GM18951 (cell line): ENCODE data around the gene SIK3.
"Not testable (repeated sequence)": the region's sequence is repeated elsewhere in the genome, so short reads cannot be mapped to it uniquely, and the experiment has no call there.

Experiments
- POLR2A ChIP-seq: IDR thresholded peaks from 4 replicates; pipeline ENCODE4 v1.6.1; 2011; ENCODE audit warnings: mild to moderate bottlenecking; ENCODE audit not compliant: insufficient read length, insufficient read depth; ENCODE audit errors: extremely low read depth
- in situ Hi-C: fragments of 300-500 bp; cut with MboI; formaldehyde crosslinking; loops from one replicate; pipeline ENCODE4 v1.12.0; 2022; ENCODE audit warnings: low sequenced_read_pairs, mixed read lengths, inconsistent platforms; ENCODE audit not compliant: unreplicated experiment

Gene SIK3

DNA sequence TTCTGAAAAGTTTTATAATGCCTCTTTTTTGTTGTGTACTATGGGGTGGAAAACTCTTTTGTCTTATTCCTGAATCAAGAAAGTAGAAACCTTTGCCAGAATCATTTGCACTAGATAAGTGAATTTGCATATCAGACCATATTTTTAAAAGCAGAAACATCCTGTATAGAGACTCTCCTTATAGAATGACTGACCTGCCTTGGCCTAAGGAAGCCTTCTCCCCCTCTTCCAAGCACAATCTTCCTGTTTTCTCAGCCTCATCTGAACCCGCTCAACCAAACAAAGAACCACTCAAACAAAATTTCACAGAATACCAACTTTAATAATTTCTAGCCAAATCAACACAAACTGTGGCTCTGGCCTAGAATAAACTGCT, 60.3 kb downstream of the SIK3 start:
- TF ChIP-seq POLR2A, result no peak
- in situ Hi-C loops, result no loop called here

DNA sequence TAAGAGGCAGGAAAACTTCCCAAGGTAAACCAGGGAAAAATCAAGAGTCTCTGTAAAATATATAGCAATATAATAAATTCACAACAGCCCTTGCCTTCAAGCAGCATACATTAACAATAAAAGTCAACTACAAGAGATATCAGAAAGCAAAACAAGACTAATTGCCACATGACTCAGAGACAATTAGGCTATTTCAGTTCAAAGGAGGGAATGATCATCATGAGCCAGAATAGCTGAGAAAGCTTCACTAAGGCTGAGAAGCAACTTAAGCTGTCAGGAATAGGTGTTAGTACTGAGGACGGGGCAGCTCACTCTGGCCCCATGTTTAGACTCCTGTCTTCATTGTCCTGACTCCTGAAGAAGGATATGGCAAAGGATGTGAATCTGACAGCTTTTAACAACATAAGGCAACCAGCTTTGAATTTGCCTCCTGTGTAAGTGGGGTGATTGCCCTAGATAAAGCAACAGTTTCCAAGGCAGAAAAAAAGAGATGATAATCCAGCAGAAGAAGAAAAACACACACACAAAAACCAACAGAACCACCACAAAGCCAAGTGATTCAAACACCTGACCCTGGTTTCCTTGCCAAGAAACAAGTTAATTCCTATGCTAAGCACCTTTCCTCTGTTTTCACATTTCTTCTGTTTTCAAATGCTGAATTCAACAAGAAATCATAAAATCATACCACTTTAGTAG, 60.8 kb downstream of the SIK3 start:
- in situ Hi-C loops, result no loop called here
- no peak for TF ChIP-seq POLR2A

DNA sequence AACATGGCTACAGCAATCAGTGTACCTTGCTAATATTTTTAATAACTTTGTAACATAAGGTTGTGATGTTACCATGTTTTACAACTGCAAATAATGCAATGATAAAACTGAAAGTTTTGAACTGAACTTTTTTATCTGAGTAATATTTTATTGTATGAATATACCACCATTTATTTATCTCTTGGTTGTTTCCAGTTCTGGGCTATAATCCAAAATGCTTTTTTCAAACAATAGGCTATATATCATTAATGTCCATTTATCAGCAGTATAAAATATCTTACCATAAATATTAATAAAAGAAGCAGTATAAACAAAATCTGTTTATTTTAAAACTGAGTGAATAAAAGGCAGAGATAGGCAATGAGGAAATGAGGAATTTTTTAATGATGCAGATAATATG, 63.3 kb downstream of the SIK3 start:
- TF ChIP-seq POLR2A, result no peak
- in situ Hi-C loops, result no loop called here

DNA sequence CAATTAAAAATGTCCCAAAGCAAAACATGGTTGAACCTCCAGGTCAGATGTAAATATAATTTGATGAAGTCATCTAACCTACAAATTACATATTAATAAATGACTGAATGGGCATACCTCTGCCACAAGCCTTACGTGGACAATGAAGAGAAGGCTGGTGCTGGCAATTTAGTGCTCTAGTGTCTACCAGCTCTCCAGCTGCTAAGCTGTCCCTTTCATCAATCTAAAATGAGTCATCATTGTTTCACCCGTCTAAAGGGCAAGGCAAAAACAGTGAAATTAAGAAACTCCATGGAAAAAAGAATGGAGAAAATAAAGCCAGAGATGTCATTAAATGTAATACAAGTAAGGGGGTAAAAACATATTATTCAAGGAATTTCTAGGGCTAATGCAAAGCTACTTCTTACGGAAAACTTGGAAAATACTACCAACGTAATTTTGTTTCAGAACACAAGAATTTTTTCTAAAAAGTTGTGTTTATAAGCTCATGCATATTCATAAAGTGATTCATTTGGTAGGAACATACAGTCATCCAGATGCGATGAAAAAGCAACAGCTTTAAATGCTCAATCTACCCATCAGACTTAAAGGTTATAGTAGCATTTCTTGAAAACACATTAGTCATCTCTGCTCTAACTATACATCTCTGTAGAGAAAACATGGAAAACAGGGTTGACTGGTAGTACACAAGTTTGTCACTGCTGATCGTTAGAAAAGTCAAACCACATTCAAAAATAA, 71.5 kb downstream of the SIK3 start:
- in situ Hi-C loops, result no loop called here
- TF ChIP-seq POLR2A, result no peak

DNA sequence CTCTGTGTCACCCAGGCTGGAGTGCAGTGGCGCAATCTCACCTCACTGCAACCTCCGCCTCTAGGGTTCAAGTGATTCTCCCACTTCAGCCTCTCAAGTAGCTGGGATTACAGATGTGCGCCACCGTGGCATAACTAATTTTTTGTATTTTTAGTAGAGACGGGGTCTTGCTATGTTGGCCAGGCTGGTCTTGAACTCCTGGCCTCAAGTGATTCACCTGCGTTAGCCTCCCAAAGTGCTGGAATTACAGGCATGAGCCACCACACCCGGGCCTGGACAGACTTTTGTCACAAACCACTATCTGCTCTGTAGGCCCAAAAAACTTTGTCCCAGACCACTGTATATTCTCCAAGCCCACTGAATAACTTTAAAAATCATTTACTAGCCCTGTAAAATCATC, 74.5 kb downstream of the SIK3 start:
- in situ Hi-C loops, result not testable (repeated sequence)

- no peak for TF ChIP-seq POLR2A
- in situ Hi-C loops, result no loop called here
Measured at GRCh38 chr11:117023178-117023577, 75.0 kb downstream of the SIK3 start.

- in situ Hi-C loops, result no loop called here
- no peak for TF ChIP-seq POLR2A
Measured at GRCh38 chr11:117022526-117022925, 75.7 kb downstream of the SIK3 start.

DNA sequence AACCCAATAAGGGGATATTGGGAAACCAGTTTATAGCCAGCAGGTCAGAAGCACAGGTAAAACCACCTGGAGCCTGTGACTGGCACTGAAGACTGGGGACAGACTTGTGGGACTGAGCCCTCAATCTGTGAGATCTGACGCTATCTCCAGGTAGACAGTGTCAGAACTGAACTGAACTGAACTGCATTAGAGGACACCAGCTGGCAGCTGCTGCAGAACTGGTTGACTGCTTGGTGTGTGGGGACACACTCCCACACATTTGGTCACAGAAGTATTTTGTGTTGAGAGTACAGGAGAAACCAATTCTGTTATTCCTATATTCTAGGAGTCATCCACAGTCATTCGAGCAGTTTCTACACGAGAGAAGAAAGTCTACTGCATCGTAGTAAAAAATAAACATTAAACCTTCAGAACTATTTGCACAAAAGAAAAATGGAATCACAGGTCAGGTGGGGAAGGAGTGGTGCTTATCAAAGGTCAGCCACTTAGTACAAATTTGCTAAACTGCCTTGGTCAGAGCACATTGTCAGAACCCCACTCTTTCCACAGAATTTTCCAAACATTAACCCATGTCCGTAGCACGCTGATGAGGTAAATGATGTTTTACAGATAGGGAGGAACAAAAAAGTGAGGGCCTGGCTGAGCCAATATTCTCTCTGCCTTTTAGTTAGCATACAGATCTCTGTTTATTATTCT, 77.2 kb downstream of the SIK3 start:
- in situ Hi-C loops, result no loop called here
- no peak for TF ChIP-seq POLR2A

GRCh38 chr11:117020287-117020686, 77.9 kb downstream of the SIK3 start:
- in situ Hi-C loops, result no loop called here
- TF ChIP-seq POLR2A, result no peak

DNA sequence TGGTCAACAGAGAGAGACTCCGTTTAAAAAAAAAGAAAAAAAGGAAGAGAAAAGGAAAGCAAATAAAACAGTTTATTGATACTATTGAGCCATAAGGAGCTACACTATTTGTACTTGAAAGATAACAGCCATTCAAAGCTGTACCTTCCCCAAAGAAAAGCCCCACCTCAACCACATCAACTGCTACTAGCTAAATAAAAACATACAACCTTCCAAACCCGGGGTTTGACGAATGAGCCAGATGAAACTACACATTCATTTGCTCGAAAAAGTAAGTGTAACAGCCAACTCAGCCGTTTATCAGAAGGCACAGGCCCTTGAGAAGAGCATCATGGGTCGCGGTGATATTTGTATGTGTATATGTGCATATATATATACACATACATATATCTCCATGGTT, 78.4 kb downstream of the SIK3 start:
- in situ Hi-C loops, result no loop called here
- TF ChIP-seq POLR2A, result no peak

- no peak for TF ChIP-seq POLR2A
- in situ Hi-C loops, result no loop called here
Measured at GRCh38 chr11:117017456-117017855, 80.8 kb downstream of the SIK3 start.

DNA sequence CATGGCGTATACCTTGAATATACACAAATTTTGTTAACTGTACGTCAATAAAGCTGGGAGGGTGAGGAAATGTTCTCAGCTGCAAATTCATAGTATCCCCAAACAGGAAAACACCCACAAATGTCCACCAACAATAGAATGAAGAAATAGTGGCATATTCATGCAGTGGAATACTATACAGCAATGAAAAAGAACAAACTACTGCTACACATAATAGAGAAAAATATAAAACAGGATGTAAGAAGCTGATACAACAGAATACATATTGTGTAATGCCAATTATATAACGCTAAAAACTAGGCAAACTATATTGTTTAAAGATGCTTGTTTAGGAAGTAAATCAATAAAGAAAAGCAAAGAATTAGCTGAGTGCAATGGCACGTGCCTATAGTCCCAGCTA, 81.5 kb downstream of the SIK3 start:
- TF ChIP-seq POLR2A, result no peak
- in situ Hi-C loops, result no loop called here

DNA sequence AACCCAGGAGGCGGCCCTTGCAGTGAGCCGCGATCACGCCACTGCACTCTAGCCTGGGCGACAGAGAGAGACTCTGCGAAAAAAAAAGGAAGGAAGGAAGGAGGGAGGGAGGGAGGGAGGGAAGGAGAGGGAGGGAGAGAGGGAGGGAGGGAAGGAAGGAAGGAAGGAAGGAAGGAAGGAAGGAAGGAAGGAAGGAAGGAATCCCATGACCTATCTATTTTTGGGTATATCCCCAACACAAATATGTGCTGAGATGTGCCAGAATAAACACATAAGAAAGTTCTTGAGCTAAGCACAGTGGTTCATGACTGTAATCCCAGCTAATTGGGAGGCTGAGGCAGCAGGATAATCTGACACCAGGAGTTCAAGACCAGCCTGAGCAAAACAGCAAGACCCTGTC, 82.0 kb downstream of the SIK3 start:
- no peak for TF ChIP-seq POLR2A
- in situ Hi-C loops, result no loop called here

- in situ Hi-C loops, result no loop called here
- TF ChIP-seq POLR2A, result no peak
Measured at GRCh38 chr11:117011541-117011898, 86.7 kb downstream of the SIK3 start.

DNA sequence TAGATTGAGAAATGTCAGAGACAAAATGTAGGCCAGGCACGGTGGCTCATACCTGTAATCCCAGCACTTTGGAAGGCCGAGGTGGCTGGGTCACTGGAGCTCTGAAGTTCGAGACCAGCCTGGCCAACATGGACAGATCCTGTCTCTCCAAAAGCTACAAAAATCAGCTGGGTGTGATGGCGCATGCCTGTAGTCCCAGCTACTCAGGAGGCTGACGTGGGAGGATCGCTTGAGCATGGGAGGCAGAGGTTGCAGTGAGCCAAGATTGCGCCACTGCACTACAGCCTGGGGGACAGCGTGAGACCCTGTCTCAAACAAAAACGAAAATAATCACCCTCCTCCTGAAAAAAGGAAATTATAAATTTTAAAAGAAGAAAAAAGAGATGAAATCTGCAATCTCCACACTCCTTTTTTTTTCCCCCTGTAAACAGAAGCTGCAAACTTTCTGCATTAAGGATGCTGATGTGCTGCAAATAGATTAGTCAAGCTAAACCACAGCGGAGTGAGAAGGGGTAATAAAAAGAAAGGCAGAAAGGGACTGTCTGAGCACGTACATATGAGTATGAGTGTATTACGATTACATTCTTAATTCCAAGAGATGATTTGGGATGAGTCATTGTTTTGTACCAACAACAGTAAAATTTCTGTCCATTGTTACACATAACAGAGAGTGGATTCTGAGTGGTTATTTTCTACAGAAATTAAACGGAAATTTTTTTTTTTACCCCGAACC, 87.3 kb downstream of the SIK3 start:
- TF ChIP-seq POLR2A, result no peak
- in situ Hi-C loops, result no loop called here
